ENCODE data around the gene CHSY3.

GRCh38 chr5:130126746-130127145 lies 222.5 kb downstream of the CHSY3 start:
- TF ChIP-seq POLR2A (IDR thresholded peaks at IDR 0.05) = no peak
- no peak for TF ChIP-seq CTCF (IDR thresholded peaks at IDR 0.05)

Measured in suprapubic skin (tissue), 3 donors.